ENCODE measurements around the gene FANCD2.

GRCh38 chr3:10090179-10090578, 63.9 kb downstream of the FANCD2 start:
- TF ChIP-seq POLR2A (IDR thresholded peaks at IDR 0.05; ENCODE audit: low read length): no peak
- TF ChIP-seq ZNF302 (CRISPR knock-in tag; IDR thresholded peaks at IDR 0.05): no peak
- no peak for TF ChIP-seq EP300 (IDR thresholded peaks at IDR 0.05)
- TF ChIP-seq RAD21 (conservative IDR thresholded peaks at IDR 0.05 in 1 of 2, IDR thresholded peaks at IDR 0.05 in 1 of 2): no peak
- no peak for TF ChIP-seq MAFK (IDR thresholded peaks at IDR 0.05; ENCODE audit: partially characterized antibody)
- TF ChIP-seq CTCF (IDR thresholded peaks at IDR 0.05): no peak
- no peak for TF ChIP-seq PHF8 (IDR thresholded peaks at IDR 0.05; ENCODE audit: borderline replicate concordance, low read depth)
- no peak for TF ChIP-seq GATA3 (IDR thresholded peaks at IDR 0.05; ENCODE audit: borderline replicate concordance)
- no peak for TF ChIP-seq RNF2 (IDR thresholded peaks at IDR 0.05; ENCODE audit: borderline replicate concordance, low read depth)
- no peak for TF ChIP-seq HOXB13 (CRISPR knock-in tag; IDR thresholded peaks at IDR 0.05; ENCODE audit: low read depth)
- TF ChIP-seq RFX5 (IDR thresholded peaks at IDR 0.05): no peak
- TF ChIP-seq RARB (CRISPR knock-in tag; IDR thresholded peaks at IDR 0.05): no peak
- TF ChIP-seq MAX (IDR thresholded peaks at IDR 0.05): no peak
